Kidney (tissue), 14 donors: ENCODE data around the gene C3orf20. TPM values are rescaled to one million over a fixed set of nuclear protein-coding genes. Genes with fewer than 3 reads are reported as not detected.

Experiments used
- DNase-seq, 5 donors: peaks; one replicate each; pipeline ENCODE4 v3.0.0-alpha.2; 2013 to 2020
- FAIRE-seq: peaks from 2 replicates; lab custom pipeline; 2012; peaks lifted over from hg19 to GRCh38; lab: Jason Lieb, UNC
- H3K27ac ChIP-seq, 2 donors: one replicate each; pipeline ENCODE4 v1.7.0; 2013; ENCODE audit warnings: low read depth in 2 of 2, low read length in 2 of 2, inconsistent platforms in 1 of 2
- H3K27me3 ChIP-seq: one replicate; pipeline ENCODE4 v1.7.1; 2013; ENCODE audit warnings: low read length, inconsistent platforms; ENCODE audit not compliant: control insufficient read depth, insufficient read depth
- H3K36me3 ChIP-seq, 3 donors: one replicate each; pipeline versions ENCODE4 v1.7.0 to v1.7.1; 2013; ENCODE audit warnings: low read length in 3 of 3, control low read depth in 1 of 3, inconsistent platforms in 1 of 3; ENCODE audit not compliant: insufficient read depth in 3 of 3, control insufficient read depth in 2 of 3
- H3K4me1 ChIP-seq, 3 donors: one replicate each; pipeline versions ENCODE4 v1.7.0 to v1.7.1; 2013; ENCODE audit warnings: low read length in 3 of 3, inconsistent platforms in 1 of 3, low read depth in 1 of 3; ENCODE audit not compliant: control insufficient read depth in 2 of 3, insufficient read depth in 2 of 3
- H3K4me3 ChIP-seq, 3 donors: one replicate each; pipeline versions ENCODE4 v1.7.0 to v1.8.1; 2013; ENCODE audit warnings: low read length in 3 of 3, control low read depth in 1 of 3, inconsistent platforms in 1 of 3
- H3K9ac ChIP-seq, 3 donors: one replicate each; pipeline versions ENCODE4 v1.7.0 to v1.7.1; 2013; ENCODE audit warnings: low read length in 3 of 3, control low read depth in 1 of 3, inconsistent platforms in 1 of 3
- H3K9me3 ChIP-seq, 3 donors: one replicate each; pipeline versions ENCODE4 v1.7.0 to v1.7.1; 2013; ENCODE audit warnings: low read length in 3 of 3, control low read depth in 1 of 3, inconsistent platforms in 1 of 3; ENCODE audit not compliant: control insufficient read depth in 2 of 3, insufficient read depth in 1 of 3
- CTCF ChIP-seq: IDR thresholded peaks from 3 replicates; pipeline ENCODE4 v1.5.1; 2012; ENCODE audit warnings: mild to moderate bottlenecking, moderate library complexity, borderline replicate concordance; ENCODE audit not compliant: insufficient read depth; ENCODE audit errors: extremely low read depth
- intact Hi-C: fragments of 100-400 bp; cut with DNase I; formaldehyde crosslinking; loops from one replicate; pipeline ENCODE4 v1.11.1; 2022
- polyA plus RNA-seq: library from polyadenylated mRNA; stranded (reverse); fragments of 350-450 nt; fragmentation: Illumina TruSeq; extraction: RNeasy Lipid Tissue Mini Kit (QIAGEN cat#74804); gene quantifications from one replicate; pipeline ENCODE4 v1.2.3, GENCODE V29; 2014; ENCODE audit warnings: low read depth, low replicate concordance; ENCODE audit not compliant: insufficient read depth
- total RNA-seq: library from RNA; stranded (reverse); fragmentation: NEBNext Ultra II Directional; extraction: Animal tissue kit (Norgen Biotek cat#: 25700); gene quantifications from one replicate; pipeline ENCODE4 v1.2.1, GENCODE V29; 2021
- donor health status: control.
- donor health status: control.
- donor health status: control.
- donor health status: control.
- donor health status: control.
- donor health status: DM: yes; HTN: yes; CAD: no.
- donor health status: Normal renal cell carcinoma (clear cell type).

The C3orf20 gene
- total and polyA plus RNA-seq, 2 donors from 2014 or later, result 0.16 TPM; not detected in 1

- Histone ChIP-seq H3K27me3 (no peaks in the 10 kb centered on the region), H3K36me3 (no peaks in the 10 kb centered on the region), H3K27ac (no peak overlapping the region), H3K4me1 (no peaks in the 10 kb centered on the region), H3K9me3 (no peaks in the 10 kb centered on the region), H3K9ac (no peak overlapping the region), H3K4me3 (no peak overlapping the region)
- intact Hi-C loops, result no loop called here
- TF ChIP-seq CTCF, result no peak
- FAIRE-seq (no peak), DNase-seq (no peak)
Observed at GRCh38 chr3:14766428-14767244, 91.7 kb downstream of the C3orf20 start.

GRCh38 chr3:14767245-14768051 lies 92.5 kb downstream of the C3orf20 start:
- H3K27me3 ChIP-seq, result no peaks in the 10 kb centered on the region
- no peak overlapping the region for H3K9ac ChIP-seq
- no peaks in the 10 kb centered on the region for H3K36me3 ChIP-seq
- DNase-seq (no peak), FAIRE-seq (no peak)
- intact Hi-C loops, result no loop called here
- no peak for TF ChIP-seq CTCF
- H3K4me3 ChIP-seq, result no peak overlapping the region
- H3K9me3 ChIP-seq, result no peaks in the 10 kb centered on the region
- no peak overlapping the region for H3K27ac ChIP-seq
- H3K4me1 ChIP-seq, result no peaks in the 10 kb centered on the region

- Histone ChIP-seq H3K9me3 (no peaks in the 10 kb centered on the region), H3K4me3 (no peak overlapping the region), H3K4me1 (no peaks in the 10 kb centered on the region), H3K36me3 (no peaks in the 10 kb centered on the region), H3K27ac (no peak overlapping the region), H3K27me3 (no peaks in the 10 kb centered on the region), H3K9ac (no peak overlapping the region)
- intact Hi-C loops, result no loop called here
- no peak for TF ChIP-seq CTCF
- DNase-seq (no peak), FAIRE-seq (no peak)
Observed at GRCh38 chr3:14768182-14768790, 93.3 kb downstream of the C3orf20 start.
